HepG2 (cell line): ENCODE measurements around the gene CARD16. TPM values are rescaled to one million over a fixed set of nuclear protein-coding genes. Genes with fewer than 3 reads are reported as not detected.

Source experiments
- AKAP8 ChIP-seq: sonication (generic); formaldehyde crosslinking; IDR thresholded peaks from 2 replicates; pipeline ENCODE4 v1.5.1; 2020; ENCODE audit warnings: mild to moderate bottlenecking, missing genetic modification reagents
- BCLAF1 ChIP-seq: fragments of 450-650 bp; IDR thresholded peaks from 2 replicates; pipeline ENCODE4 v1.6.1; 2017; ENCODE audit warnings: mild to moderate bottlenecking
- CREB3 ChIP-seq: sonication (generic); formaldehyde crosslinking; IDR thresholded peaks from 2 replicates; pipeline ENCODE4 v1.5.0; 2020; ENCODE audit warnings: missing genetic modification reagents
- DMAP1 ChIP-seq: IDR thresholded peaks from 2 replicates; pipeline ENCODE4 v1.6.1; 2016
- DNMT1 ChIP-seq: sonication (generic); formaldehyde crosslinking; IDR thresholded peaks from 2 replicates; pipeline ENCODE4 v1.5.1; 2020; ENCODE audit warnings: mild to moderate bottlenecking, missing genetic modification reagents
- IKZF5 ChIP-seq: IDR thresholded peaks from 2 replicates; pipeline ENCODE4 v1.6.1; 2018; ENCODE audit warnings: missing genetic modification reagents, mild to moderate bottlenecking, missing compliant biosample characterization
- IRF9 ChIP-seq: sonication (generic); formaldehyde crosslinking; IDR thresholded peaks from 2 replicates; pipeline ENCODE4 v1.8.0; 2022; ENCODE audit warnings: missing genetic modification reagents, mild to moderate bottlenecking, borderline replicate concordance
- KAT7 ChIP-seq: IDR thresholded peaks from 2 replicates; pipeline ENCODE4 v1.6.1; 2018; ENCODE audit warnings: borderline replicate concordance, missing compliant biosample characterization
- KLF11 ChIP-seq: IDR thresholded peaks from 2 replicates; pipeline ENCODE4 v1.6.1; 2016; ENCODE audit warnings: missing compliant biosample characterization
- MLX ChIP-seq: IDR thresholded peaks from 2 replicates; pipeline ENCODE4 v1.6.1; 2016
- RBM22 ChIP-seq: fragments of 200-400 bp; formaldehyde crosslinking; optimal IDR thresholded peaks from 2 replicates; pipeline ENCODE3; 2017; ENCODE audit warnings: mild to moderate bottlenecking, low read length, moderate library complexity
- RORA ChIP-seq: sonication (generic); formaldehyde crosslinking; IDR thresholded peaks from 2 replicates; pipeline ENCODE4 v1.5.0; 2020; ENCODE audit warnings: mild to moderate bottlenecking, missing genetic modification reagents, moderate library complexity
- SMARCE1 ChIP-seq: fragments of 450-650 bp; IDR thresholded peaks from 2 replicates; pipeline ENCODE4 v1.6.1; 2017; ENCODE audit warnings: borderline replicate concordance
- THAP9 ChIP-seq: sonication (generic); formaldehyde crosslinking; IDR thresholded peaks from 2 replicates; pipeline ENCODE4; 2020; ENCODE audit warnings: missing genetic modification reagents, mild to moderate bottlenecking, borderline replicate concordance
- ZNF264 ChIP-seq: sonication (generic); formaldehyde crosslinking; IDR thresholded peaks from 2 replicates; pipeline ENCODE4 v1.4.0; 2020; ENCODE audit warnings: missing genetic modification reagents
- ZNF44 ChIP-seq: sonication (generic); formaldehyde crosslinking; IDR thresholded peaks from 2 replicates; pipeline ENCODE4 v1.5.1; 2020; ENCODE audit warnings: mild to moderate bottlenecking, missing genetic modification reagents
- ZNF605 ChIP-seq: sonication (generic); formaldehyde crosslinking; IDR thresholded peaks from 2 replicates; pipeline ENCODE4 v1.8.0; 2022; ENCODE audit warnings: mild to moderate bottlenecking, missing genetic modification reagents
- ZNF83 ChIP-seq: sonication (generic); formaldehyde crosslinking; IDR thresholded peaks from 2 replicates; pipeline ENCODE4 v1.4.0; 2020; ENCODE audit warnings: missing genetic modification reagents, mild to moderate bottlenecking, borderline replicate concordance
- polyA plus RNA-seq, 8 experiments: library from polyadenylated mRNA; depleted of rRNA in 3 of 8; stranded (reverse) in 7 of 8; unstranded in 1 of 8; fragments of >200 nt; fragmentation: Illumina TruSeq in 4 of 8; extraction: Trizol in 4 of 8; gene quantifications; 2 replicates each; pipeline versions ENCODE4 v1.2.1 to v1.2.3, GENCODE V29; 2011 to 2016; ENCODE audit warnings: low read depth in 4 of 8, missing spikeins in 1 of 8, mixed read lengths in 1 of 8; ENCODE audit not compliant: insufficient read depth in 1 of 8
- total RNA-seq, 5 experiments: library from RNA; depleted of rRNA; stranded (reverse); fragments of >200 nt; fragmentation: Illumina TruSeq; extraction: Trizol; gene quantifications; 2 replicates each; pipeline ENCODE4 v1.2.3, GENCODE V29; 2016; ENCODE audit warnings: low read depth in 1 of 5

CARD16 gene
- total and polyA plus RNA-seq, 2 of the 13 experiments (the other 11 are each of a cell fraction or from before 2014, with no cell fraction given): 0.34 TPM; not detected in 1

GRCh38 chr11:105051559-105051958 is 6.4 kb upstream of the CARD16 start (continued):
- TF ChIP-seq THAP9 (CRISPR knock-in tag): no peak
- no peak for TF ChIP-seq RORA (CRISPR knock-in tag)
- TF ChIP-seq ZNF83 (CRISPR knock-in tag): no peak
- TF ChIP-seq ZNF605 (CRISPR knock-in tag): no peak
- TF ChIP-seq MLX (CRISPR knock-in tag): no peak
- TF ChIP-seq ZNF264 (CRISPR knock-in tag): 0 out of 2 replicates have a peak, but pooled peaks have one; percentile 35
- no peak for TF ChIP-seq ZNF44 (CRISPR knock-in tag)
- TF ChIP-seq AKAP8: no peak
- 0 out of 2 replicates have a peak, but pooled peaks have one; percentile 53 for TF ChIP-seq IKZF5 (CRISPR knock-in tag)
- TF ChIP-seq SMARCE1: no peak
- no peak for TF ChIP-seq RBM22
- TF ChIP-seq DMAP1 (CRISPR knock-in tag): no peak
- TF ChIP-seq IRF9 (CRISPR knock-in tag): no peak
- no peak for TF ChIP-seq DNMT1 (CRISPR knock-in tag)
- no peak for TF ChIP-seq KAT7 (CRISPR knock-in tag)
- no peak for TF ChIP-seq BCLAF1
- no peak for TF ChIP-seq CREB3 (CRISPR knock-in tag)
- TF ChIP-seq KLF11 (CRISPR knock-in tag): no peak
